Measurements from ENCODE around the gene FGFR3.
"Not testable (repeated sequence)": the region's sequence is repeated elsewhere in the genome, so short reads cannot be mapped to it uniquely, and the experiment has no call there.

The FGFR3 gene

DNA sequence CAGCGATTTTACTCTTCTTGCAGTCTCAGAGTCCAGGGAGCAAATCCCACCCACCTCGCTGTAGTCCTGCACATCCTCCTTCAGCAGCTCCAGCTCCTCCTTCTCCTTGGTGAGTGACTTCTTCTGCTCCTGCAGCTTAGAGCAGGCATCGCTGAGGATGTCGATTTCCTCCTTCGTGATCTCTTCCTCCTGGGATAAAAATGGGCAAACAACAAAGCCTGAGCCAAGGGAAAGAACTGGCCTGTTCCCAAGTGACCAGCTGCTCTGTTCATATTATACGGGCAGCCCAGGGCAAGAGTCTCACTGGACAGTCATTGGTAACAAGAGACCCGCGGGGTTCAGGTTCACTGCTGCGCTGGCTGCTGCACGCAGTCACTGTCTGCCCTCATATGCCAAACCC, 26.2 kb downstream of the FGFR3 start:
- DNase-seq (ENCODE audit: low read depth): no peak

GRCh38 chr4:1819816-1820215, 26.7 kb downstream of the FGFR3 start:
- DNase-seq (ENCODE audit: low read depth): no peak

GRCh38 chr4:1821679-1822567, 28.8 kb downstream of the FGFR3 start:
- no peak for DNase-seq (ENCODE audit: low read depth)

DNA sequence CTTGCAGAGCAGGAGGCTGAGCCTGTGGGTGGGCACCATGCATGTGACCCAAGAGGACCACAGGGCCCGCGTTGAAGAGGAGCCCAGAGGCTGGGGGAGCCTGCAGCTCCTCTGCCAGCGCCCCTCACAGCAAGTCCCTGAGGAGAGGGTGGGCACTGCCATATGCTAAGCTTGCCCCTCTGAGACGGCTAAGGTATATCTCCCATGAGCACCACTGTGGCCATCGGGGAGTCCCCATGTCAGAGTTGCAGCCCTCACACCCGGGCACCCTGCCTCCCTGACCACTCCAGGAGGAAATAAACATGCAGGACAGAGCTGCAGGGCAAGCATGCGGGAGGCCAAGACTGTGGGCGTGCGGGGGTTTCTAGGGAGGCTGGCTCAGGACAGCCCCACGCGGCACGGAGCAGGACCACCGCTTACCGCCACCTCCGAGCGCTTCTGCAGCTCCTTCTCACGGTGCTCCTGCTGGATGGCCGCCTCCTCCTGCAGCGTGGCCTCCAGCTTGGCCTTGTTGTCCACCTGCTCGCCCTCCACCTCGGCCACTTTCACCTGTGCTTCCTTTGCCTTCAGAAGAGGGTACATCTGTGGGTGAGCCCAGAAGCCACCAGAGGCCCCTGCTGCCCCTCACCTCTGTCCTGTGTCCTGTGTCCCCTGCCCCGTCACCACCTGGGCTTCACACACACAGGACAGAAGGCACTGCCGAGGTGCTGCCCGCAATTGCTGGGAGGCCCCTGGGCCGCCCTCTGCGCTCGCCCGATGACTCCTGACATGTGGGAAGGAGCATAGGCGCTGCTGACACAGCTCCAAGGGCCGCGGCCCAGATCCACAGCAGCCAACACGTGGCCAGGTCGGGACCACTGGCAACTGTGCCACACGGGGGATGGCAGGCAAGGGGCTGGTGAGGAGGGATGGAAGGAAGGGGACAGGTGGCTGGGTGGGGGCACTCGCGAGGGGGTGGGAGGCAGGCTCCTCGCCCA, 29.8 kb downstream of the FGFR3 start:
- DNase-seq (ENCODE audit: low read depth): no peak

DNA sequence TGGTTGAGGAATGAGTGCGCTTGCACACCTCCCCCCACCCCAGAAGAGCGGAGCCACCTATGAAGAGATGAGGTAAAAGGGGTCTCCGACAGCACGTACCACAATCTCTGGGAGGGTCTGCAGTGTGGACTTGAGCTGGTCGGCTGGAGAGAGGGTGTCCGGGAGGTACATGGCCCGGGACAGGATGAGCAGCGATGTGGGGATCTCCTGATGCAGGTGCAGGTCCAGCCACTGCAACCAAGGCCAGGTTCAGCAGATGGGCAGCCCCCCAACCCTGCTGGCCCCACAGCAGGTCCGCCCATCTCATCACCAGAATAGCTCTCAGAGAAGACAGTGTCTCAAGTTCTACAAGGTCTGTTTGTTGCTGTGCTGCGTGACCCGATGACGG, 30.4 kb downstream of the FGFR3 start:
- no peak for DNase-seq (ENCODE audit: low read depth)

DNA sequence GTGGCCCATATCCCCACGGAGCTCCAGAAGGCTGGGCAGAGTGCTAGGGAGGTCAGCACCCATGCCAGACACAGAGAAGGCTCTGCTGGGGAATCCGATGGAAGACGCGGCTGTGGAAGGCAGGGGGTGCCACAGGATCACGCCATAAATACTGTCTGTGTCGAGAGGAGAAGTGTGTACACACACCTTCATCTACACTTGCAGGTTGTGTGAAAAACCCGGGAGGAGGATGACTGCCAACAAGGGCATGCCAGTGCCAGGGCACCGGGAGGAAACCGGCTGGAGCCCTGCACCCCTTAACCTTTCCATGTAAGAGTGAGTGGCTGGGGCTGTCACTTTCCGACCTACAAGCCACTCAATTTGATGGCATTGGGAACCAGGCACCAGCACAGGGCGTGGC, 31.7 kb downstream of the FGFR3 start:
- no peak for DNase-seq (ENCODE audit: low read depth)

DNA sequence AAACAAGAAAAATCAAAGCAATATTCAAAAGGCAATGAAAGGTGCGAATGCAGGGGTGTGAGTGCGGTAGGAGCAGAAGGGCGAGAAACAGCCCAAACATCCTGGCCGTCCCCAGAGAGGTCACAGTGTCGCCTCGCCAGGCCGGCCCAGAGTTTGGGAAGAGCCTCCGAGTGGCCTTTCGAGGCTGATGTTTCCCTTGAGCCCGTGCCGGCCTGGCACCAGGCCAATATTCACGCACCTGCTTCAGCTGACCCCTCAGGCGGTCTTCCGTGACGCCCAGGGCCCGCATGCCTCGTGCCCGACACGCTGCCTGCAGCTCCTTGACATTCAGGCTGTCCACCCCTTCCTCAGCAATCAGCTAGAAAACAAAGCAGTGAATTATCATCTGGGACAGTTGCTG, 32.2 kb downstream of the FGFR3 start:
- DNase-seq (ENCODE audit: low read depth): no peak

GRCh38 chr4:1826531-1827350, 33.6 kb downstream of the FGFR3 start:
- no peak for DNase-seq (ENCODE audit: low read depth)

DNA sequence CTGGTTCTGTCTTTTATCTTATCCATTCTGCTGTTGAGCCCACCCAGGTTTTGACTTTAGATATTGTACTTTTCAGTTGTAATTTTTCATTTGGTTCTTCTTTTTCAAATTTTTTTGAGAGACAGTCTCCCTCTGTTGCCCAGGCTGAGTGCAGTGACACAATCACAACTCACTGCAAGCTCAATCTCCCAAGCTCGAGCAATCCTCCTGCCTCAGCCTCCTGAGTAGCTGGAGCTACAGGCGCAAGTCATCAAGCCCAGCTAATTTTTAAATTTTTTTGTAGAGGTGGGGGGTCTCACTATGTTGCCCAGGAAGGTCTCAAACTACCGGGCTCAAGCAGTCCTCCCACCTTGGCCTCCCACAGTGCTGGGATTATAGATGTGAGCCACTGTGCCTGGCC, 37.1 kb downstream of the FGFR3 start:
- DNase-seq (ENCODE audit: low read depth): no peak

GRCh38 chr4:1830642-1831228, 37.6 kb downstream of the FGFR3 start:
- no peak for DNase-seq (ENCODE audit: low read depth)

GRCh38 chr4:1831331-1831730, 38.2 kb downstream of the FGFR3 start:
- no peak for DNase-seq (ENCODE audit: low read depth)

DNA sequence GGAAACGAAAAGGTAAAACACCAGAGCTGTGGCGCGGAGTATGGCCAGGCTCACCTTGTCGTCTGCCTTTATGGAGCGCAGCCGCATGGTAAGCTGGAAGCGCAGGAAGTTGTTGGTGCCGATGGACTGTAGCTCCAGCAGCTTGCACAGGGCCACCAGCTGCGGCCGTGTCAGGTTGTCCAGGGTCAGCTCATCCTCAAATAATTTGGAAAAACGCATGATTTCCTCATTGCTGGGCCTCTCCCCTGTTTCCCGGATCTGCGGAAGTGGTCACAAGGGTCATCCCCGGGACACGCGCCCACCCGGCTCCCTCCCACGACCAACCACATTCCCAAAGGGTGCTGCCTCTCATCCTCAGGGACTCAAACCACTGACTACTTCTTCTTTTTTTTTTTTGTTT, 39.6 kb downstream of the FGFR3 start:
- DNase-seq (ENCODE audit: low read depth): no peak

GRCh38 chr4:1833307-1834046, 40.4 kb downstream of the FGFR3 start:
- DNase-seq (ENCODE audit: low read depth): no peak

DNA sequence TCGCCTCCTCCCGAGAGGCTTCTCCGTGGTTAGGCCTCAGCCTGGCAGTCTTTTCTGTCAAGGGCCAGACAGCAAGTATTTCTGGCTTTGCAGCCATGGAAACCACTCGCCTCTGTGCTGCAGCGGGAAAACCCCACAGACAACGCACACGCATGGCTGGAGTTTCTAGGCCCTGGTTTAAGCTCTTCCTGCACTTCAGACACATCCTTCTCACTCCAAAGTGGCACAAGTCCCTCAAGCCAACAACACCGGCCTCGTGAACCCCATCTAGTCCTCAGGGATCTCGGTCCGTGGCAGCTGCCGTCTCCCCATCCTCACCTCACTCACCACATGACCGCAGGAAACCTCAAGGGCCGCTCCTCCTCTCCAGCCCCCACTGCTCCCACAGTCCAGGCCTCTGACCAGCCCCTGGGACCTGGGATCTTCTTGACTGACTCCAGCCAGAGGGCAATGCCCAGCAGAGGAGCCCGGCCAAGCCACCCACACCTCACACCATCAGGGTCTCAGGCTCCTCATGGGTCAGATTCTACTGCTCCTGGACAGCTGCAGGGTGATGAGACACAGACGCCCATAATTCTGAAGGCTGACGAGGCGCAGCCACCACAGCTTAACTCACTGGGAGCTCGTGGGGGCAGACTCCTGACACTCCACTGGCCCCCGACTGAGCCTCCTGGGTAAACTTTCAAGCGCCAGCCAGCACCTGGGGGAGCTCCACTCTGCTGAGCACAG, 41.1 kb downstream of the FGFR3 start:
- DNase-seq (ENCODE audit: low read depth): no peak

- DNase-seq (ENCODE audit: low read depth): not testable (repeated sequence)
These were observed 42.7 kb downstream of the FGFR3 start for GRCh38 chr4:1835836-1836235.

DNA sequence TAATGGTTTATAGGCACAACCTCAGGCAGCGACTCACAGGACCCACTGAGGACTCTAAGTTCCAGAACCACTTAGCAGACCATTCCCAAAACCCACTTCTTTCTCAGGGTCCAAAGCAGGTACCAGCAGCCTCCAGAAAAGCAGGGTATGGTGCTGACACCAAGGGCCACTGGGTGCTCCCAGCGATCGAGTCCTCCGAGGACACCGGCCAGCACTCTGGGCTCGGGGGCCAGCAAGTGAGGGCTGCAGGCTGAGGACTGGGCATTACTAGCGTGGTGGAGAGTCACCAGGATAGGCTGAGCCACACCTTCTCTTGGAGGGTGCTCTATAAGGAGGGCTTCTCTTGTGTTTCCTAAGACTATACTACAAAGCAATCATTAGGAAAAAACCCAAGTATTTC, 43.6 kb downstream of the FGFR3 start:
- no peak for DNase-seq (ENCODE audit: low read depth)

DNA sequence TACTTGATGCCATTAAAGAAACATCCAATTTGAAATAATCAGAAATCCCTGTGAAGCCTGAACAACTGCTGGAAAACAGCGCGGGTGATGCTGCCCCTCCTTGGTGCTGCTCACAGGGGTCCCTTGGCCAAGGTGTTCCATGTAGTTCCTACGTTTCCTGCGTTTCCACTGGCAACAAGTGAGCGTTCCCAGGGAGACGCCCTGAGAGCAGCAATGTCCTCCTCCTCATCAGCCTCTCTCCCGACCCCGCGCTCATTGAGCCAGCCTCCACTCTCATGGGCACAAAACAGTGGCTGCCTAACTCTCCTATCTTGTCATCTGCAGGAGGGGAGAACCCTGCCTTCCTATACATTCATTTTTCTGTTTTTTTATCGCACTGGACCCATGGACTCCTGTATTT, 44.0 kb downstream of the FGFR3 start:
- no peak for DNase-seq (ENCODE audit: low read depth)

DNA sequence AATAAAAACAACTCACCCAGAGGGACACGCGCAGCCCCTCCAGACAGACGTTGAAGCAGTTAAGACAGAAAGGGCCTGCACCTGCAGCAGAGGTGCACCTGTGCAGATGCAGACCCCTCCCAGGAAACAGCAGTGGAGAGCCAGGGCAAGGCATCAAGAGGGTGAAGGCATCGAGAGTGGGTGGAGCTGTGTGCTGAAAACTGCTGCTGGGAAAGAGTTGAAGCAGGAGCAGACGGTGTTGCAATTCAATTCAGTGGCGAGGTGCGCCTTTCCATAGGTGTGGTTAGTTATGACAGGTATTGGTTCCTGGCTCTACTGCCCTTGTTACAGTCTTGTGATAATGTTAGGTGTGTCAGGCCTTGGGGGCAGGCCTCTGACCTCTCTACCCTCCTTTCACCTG, 46.2 kb downstream of the FGFR3 start:
- no peak for DNase-seq (ENCODE audit: low read depth)

DNA sequence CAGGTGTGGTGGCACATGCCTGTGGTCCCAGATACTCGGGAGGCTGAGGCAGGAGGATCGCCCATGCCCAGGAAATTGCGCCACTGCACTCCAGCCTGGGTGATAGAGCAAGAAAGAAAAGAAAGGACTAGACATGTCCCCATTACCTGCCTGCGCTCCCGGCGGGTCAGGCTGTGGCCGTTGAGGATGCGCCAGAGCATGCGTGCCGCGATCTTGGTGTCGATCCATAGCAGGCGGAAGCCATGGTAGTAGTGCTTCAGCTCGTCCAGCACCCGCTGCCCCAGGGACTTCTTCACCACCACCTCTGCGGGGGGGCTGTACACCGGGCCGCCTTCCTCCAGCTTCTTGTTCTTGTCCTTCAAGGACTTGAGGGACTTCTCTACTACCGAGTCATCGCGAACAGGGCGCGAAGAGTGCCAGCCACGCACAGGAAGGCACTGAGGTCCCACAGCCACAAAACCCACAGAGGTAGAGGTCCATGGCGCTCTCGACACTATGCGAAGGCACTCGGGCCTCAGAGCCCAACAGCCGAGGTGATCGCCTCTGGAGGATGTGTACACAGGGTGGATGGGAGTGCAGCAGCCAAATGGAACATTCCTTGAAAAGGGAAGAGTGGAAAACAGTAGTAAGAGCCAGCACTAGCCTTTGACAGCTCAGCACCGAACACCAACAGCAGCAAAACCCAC, 48.3 kb downstream of the FGFR3 start:
- no peak for DNase-seq (ENCODE audit: low read depth)

DNA sequence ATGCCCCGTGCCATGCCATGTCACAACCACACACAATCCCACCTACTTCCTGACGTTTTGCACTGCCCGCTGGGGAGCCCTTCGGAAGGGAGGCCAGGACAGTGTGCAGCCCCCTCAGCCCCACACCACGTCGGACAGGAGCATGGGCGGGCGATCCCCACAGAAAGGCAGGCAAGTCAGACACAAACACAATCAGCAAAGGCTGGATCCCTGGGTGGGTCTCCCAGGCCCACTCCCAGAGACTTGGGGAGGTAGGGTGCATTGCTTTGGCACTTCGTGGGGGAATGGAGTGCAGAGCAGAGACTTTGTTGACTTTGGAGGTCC, 48.8 kb downstream of the FGFR3 start:
- DNase-seq (ENCODE audit: low read depth): no peak

Data from stimulated activated CD8-positive, alpha-beta memory T cell treated with anti-CD3 and anti-CD28 coated beads, Interleukin-7, amount 100 ng/mL, for 24 hours (primary cell).